ENCODE results near the gene TNNI2. TPM values are rescaled to one million over a fixed set of nuclear protein-coding genes. Genes with fewer than 3 reads are reported as not detected.

Gene TNNI2
- polyA plus RNA-seq, 1 donor, result 5.2 TPM

GRCh38 chr11:1854949-1855885 is 16.4 kb downstream of the TNNI2 start:
- no CpG with 5 or more reads among the region's 26 CpGs for WGBS (ENCODE audit: insufficient coverage, low lambda C conversion rate)
- H3K4me3 ChIP-seq (ENCODE audit: low read length), result no peak overlapping the region
- no peaks in the 10 kb centered on the region for H3K36me3 ChIP-seq (ENCODE audit: control insufficient read depth, insufficient read depth, low read length)
- no peak overlapping the region for H3K27ac ChIP-seq (ENCODE audit: low read length)
- DNase-seq, result no peak
- no peaks in the 10 kb centered on the region for H3K9me3 ChIP-seq (ENCODE audit: control insufficient read depth, low read depth, low read length)
- H3K4me1 ChIP-seq (ENCODE audit: control insufficient read depth, insufficient read depth, low read length), result no peaks in the 10 kb centered on the region
- H3K27me3 ChIP-seq (ENCODE audit: control insufficient read depth, insufficient read depth, low read length), result peaks cover 3% of the 10 kb centered on the region

- Histone ChIP-seq H3K36me3 (ENCODE audit: control insufficient read depth, insufficient read depth, low read length) (no peaks in the 10 kb centered on the region), H3K9me3 (ENCODE audit: control insufficient read depth, low read depth, low read length) (no peaks in the 10 kb centered on the region), H3K27ac (ENCODE audit: low read length) (no peak overlapping the region), H3K4me1 (ENCODE audit: control insufficient read depth, insufficient read depth, low read length) (no peaks in the 10 kb centered on the region), H3K27me3 (ENCODE audit: control insufficient read depth, insufficient read depth, low read length) (peaks cover 3% of the 10 kb centered on the region), H3K4me3 (ENCODE audit: low read length) (no peak overlapping the region)
- WGBS (ENCODE audit: insufficient coverage, low lambda C conversion rate), result no CpG with 5 or more reads among the region's 11 CpGs
- no peak for DNase-seq
These were observed 17.1 kb downstream of the TNNI2 start for GRCh38 chr11:1855886-1856265.

GRCh38 chr11:1856306-1857005 is 17.7 kb downstream of the TNNI2 start:
- no peak overlapping the region for H3K27ac ChIP-seq (ENCODE audit: low read length)
- no peaks in the 10 kb centered on the region for H3K36me3 ChIP-seq (ENCODE audit: control insufficient read depth, insufficient read depth, low read length)
- H3K9me3 ChIP-seq (ENCODE audit: control insufficient read depth, low read depth, low read length), result no peaks in the 10 kb centered on the region
- no peaks in the 10 kb centered on the region for H3K4me1 ChIP-seq (ENCODE audit: control insufficient read depth, insufficient read depth, low read length)
- WGBS (ENCODE audit: insufficient coverage, low lambda C conversion rate), result no CpG with 5 or more reads among the region's 13 CpGs
- H3K4me3 ChIP-seq (ENCODE audit: low read length), result no peak overlapping the region
- H3K27me3 ChIP-seq (ENCODE audit: control insufficient read depth, insufficient read depth, low read length), result peaks cover 3% of the 10 kb centered on the region
- no peak for DNase-seq

- no CpG with 5 or more reads among the region's 11 CpGs for WGBS (ENCODE audit: insufficient coverage, low lambda C conversion rate)
- no peaks in the 10 kb centered on the region for H3K36me3 ChIP-seq (ENCODE audit: control insufficient read depth, insufficient read depth, low read length)
- no peak overlapping the region for H3K27ac ChIP-seq (ENCODE audit: low read length)
- peaks cover 3% of the 10 kb centered on the region for H3K27me3 ChIP-seq (ENCODE audit: control insufficient read depth, insufficient read depth, low read length)
- H3K4me1 ChIP-seq (ENCODE audit: control insufficient read depth, insufficient read depth, low read length), result no peaks in the 10 kb centered on the region
- H3K4me3 ChIP-seq (ENCODE audit: low read length), result no peak overlapping the region
- no peak for DNase-seq
- no peaks in the 10 kb centered on the region for H3K9me3 ChIP-seq (ENCODE audit: control insufficient read depth, low read depth, low read length)
These were observed 18.3 kb downstream of the TNNI2 start for GRCh38 chr11:1857064-1857463.

- Histone ChIP-seq H3K27me3 (ENCODE audit: control insufficient read depth, insufficient read depth, low read length) (peaks cover 9% of the 10 kb centered on the region), H3K4me3 (ENCODE audit: low read length) (no peak overlapping the region), H3K27ac (ENCODE audit: low read length) (no peak overlapping the region), H3K4me1 (ENCODE audit: control insufficient read depth, insufficient read depth, low read length) (peaks cover under 1% of the 10 kb centered on the region), H3K36me3 (ENCODE audit: control insufficient read depth, insufficient read depth, low read length) (no peaks in the 10 kb centered on the region), H3K9me3 (ENCODE audit: control insufficient read depth, low read depth, low read length) (no peaks in the 10 kb centered on the region)
- no CpG with 5 or more reads among the region's 9 CpGs for WGBS (ENCODE audit: insufficient coverage, low lambda C conversion rate)
- DNase-seq, result no peak
These were observed 19.4 kb downstream of the TNNI2 start for GRCh38 chr11:1858154-1858553.

- no peak overlapping the region for H3K27ac ChIP-seq (ENCODE audit: low read length)
- DNase-seq, result no peak
- H3K36me3 ChIP-seq (ENCODE audit: control insufficient read depth, insufficient read depth, low read length), result no peaks in the 10 kb centered on the region
- no peaks in the 10 kb centered on the region for H3K9me3 ChIP-seq (ENCODE audit: control insufficient read depth, low read depth, low read length)
- peaks cover 10% of the 10 kb centered on the region for H3K27me3 ChIP-seq (ENCODE audit: control insufficient read depth, insufficient read depth, low read length)
- no peak overlapping the region for H3K4me3 ChIP-seq (ENCODE audit: low read length)
- no CpG with 5 or more reads among the region's 7 CpGs for WGBS (ENCODE audit: insufficient coverage, low lambda C conversion rate)
- peaks cover 4% of the 10 kb centered on the region for H3K4me1 ChIP-seq (ENCODE audit: control insufficient read depth, insufficient read depth, low read length)
These were observed 19.8 kb downstream of the TNNI2 start for GRCh38 chr11:1858576-1858975.

GRCh38 chr11:1859004-1859403 is 20.2 kb downstream of the TNNI2 start:
- Histone ChIP-seq H3K36me3 (ENCODE audit: control insufficient read depth, insufficient read depth, low read length) (no peaks in the 10 kb centered on the region), H3K27me3 (ENCODE audit: control insufficient read depth, insufficient read depth, low read length) (peaks cover 12% of the 10 kb centered on the region), H3K9me3 (ENCODE audit: control insufficient read depth, low read depth, low read length) (no peaks in the 10 kb centered on the region), H3K27ac (ENCODE audit: low read length) (no peak overlapping the region), H3K4me3 (ENCODE audit: low read length) (no peak overlapping the region), H3K4me1 (ENCODE audit: control insufficient read depth, insufficient read depth, low read length) (peaks cover 6% of the 10 kb centered on the region)
- no CpG with 5 or more reads among the region's 4 CpGs for WGBS (ENCODE audit: insufficient coverage, low lambda C conversion rate)
- DNase-seq, result no peak

- WGBS (ENCODE audit: insufficient coverage, low lambda C conversion rate), result no CpG with 5 or more reads among the region's 1 CpG
- DNase-seq, result no peak
- Histone ChIP-seq H3K9me3 (ENCODE audit: control insufficient read depth, low read depth, low read length) (no peaks in the 10 kb centered on the region), H3K36me3 (ENCODE audit: control insufficient read depth, insufficient read depth, low read length) (no peaks in the 10 kb centered on the region), H3K27ac (ENCODE audit: low read length) (no peak overlapping the region), H3K27me3 (ENCODE audit: control insufficient read depth, insufficient read depth, low read length) (peaks cover 14% of the 10 kb centered on the region), H3K4me3 (ENCODE audit: low read length) (no peak overlapping the region), H3K4me1 (ENCODE audit: control insufficient read depth, insufficient read depth, low read length) (peaks cover 6% of the 10 kb centered on the region)
These were observed 21.3 kb downstream of the TNNI2 start for GRCh38 chr11:1860108-1860507.

GRCh38 chr11:1861435-1862411 is 22.9 kb downstream of the TNNI2 start:
- Histone ChIP-seq H3K27ac (ENCODE audit: low read length) (no peak overlapping the region), H3K4me3 (ENCODE audit: low read length) (no peak overlapping the region), H3K9me3 (ENCODE audit: control insufficient read depth, low read depth, low read length) (no peaks in the 10 kb centered on the region), H3K36me3 (ENCODE audit: control insufficient read depth, insufficient read depth, low read length) (no peaks in the 10 kb centered on the region), H3K27me3 (ENCODE audit: control insufficient read depth, insufficient read depth, low read length) (peaks cover 14% of the 10 kb centered on the region), H3K4me1 (ENCODE audit: control insufficient read depth, insufficient read depth, low read length) (peaks cover 6% of the 10 kb centered on the region)
- DNase-seq, result no peak
- 94% methylated on average over 2 of the region's 4 CpGs for WGBS (ENCODE audit: insufficient coverage, low lambda C conversion rate)

All from large intestine (tissue), 3 donors.